Type B pancreatic cell (in vitro differentiated cells): ENCODE results near the gene MMAA. TPM values are rescaled to one million over a fixed set of nuclear protein-coding genes. Genes with fewer than 3 reads are reported as not detected.

ENCODE experiments used
- DNase-seq: peaks from one replicate; pipeline ENCODE4 v3.0.0; 2021; ENCODE audit warnings: mixed read lengths; ENCODE audit not compliant: unreplicated experiment; ENCODE audit errors: extremely low spot score
- H3K27ac Mint-ChIP-seq: 2 replicates; pipeline ENCODE4 v1.8.0; 2021; ENCODE audit warnings: mild to moderate bottlenecking, mixed read lengths
- H3K27me3 Mint-ChIP-seq: 2 replicates; pipeline ENCODE4 v1.8.0; 2021; ENCODE audit warnings: mixed read lengths
- H3K36me3 Mint-ChIP-seq: 2 replicates; pipeline ENCODE4 v1.8.0; 2021; ENCODE audit warnings: mixed read lengths
- H3K4me1 Mint-ChIP-seq: one replicate; pipeline ENCODE4 v1.8.0; 2021; ENCODE audit warnings: mixed read lengths; ENCODE audit not compliant: unreplicated experiment
- H3K4me3 Mint-ChIP-seq: 2 replicates; pipeline ENCODE4 v1.8.0; 2021; ENCODE audit warnings: mild to moderate bottlenecking, mixed read lengths
- H3K9me3 Mint-ChIP-seq: 2 replicates; pipeline ENCODE4 v1.8.0; 2021; ENCODE audit warnings: mixed read lengths
- total RNA-seq: library from RNA; stranded (reverse); gene quantifications from 2 replicates; pipeline ENCODE4 v1.2.1, GENCODE V29; 2021; ENCODE audit warnings: low replicate concordance
- TF ChIP-seq, protein P1 (sequence below): fragments of 200-600 bp; sonication (generic); conservative IDR thresholded peaks from 2 replicates; pipeline ENCODE4 v1.5.0; 2021; ENCODE audit warnings: antibody characterized with exemption, mild to moderate bottlenecking

Gene MMAA
- total RNA-seq, 1 donor from 2014 or later: 10.4 TPM

DNA sequence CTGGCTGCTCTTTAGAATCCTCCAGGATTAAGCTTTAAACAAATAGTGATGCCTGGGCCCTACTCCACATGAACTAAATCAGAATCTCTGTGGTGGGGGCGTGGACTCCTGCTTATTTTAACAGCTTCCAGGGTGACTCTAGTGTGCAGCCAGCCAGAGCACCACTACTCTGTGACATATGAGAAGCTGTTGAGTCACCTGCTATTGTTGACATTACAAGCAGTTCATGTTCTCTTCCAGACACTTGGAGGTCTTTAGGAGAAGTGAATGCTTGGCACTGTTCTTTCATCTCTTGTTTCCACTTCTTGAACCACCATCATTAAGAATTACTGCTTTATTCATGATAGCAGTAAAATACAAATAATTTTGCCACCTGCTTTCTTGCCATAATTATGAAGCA lies 60.3 kb downstream of the MMAA start:
- no peak for DNase-seq
- Mint-ChIP-seq H3K27ac (peak overlapping the region; percentile 83), H3K36me3 (no peaks in the 10 kb centered on the region), H3K27me3 (no peaks in the 10 kb centered on the region), H3K9me3 (peaks cover 7% of the 10 kb centered on the region), H3K4me1 (peaks cover 20% of the 10 kb centered on the region), H3K4me3 (peak overlapping the region; percentile 12)
- TF ChIP-seq, protein P1, sequence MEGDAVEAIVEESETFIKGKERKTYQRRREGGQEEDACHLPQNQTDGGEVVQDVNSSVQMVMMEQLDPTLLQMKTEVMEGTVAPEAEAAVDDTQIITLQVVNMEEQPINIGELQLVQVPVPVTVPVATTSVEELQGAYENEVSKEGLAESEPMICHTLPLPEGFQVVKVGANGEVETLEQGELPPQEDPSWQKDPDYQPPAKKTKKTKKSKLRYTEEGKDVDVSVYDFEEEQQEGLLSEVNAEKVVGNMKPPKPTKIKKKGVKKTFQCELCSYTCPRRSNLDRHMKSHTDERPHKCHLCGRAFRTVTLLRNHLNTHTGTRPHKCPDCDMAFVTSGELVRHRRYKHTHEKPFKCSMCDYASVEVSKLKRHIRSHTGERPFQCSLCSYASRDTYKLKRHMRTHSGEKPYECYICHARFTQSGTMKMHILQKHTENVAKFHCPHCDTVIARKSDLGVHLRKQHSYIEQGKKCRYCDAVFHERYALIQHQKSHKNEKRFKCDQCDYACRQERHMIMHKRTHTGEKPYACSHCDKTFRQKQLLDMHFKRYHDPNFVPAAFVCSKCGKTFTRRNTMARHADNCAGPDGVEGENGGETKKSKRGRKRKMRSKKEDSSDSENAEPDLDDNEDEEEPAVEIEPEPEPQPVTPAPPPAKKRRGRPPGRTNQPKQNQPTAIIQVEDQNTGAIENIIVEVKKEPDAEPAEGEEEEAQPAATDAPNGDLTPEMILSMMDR: no peak

DNA sequence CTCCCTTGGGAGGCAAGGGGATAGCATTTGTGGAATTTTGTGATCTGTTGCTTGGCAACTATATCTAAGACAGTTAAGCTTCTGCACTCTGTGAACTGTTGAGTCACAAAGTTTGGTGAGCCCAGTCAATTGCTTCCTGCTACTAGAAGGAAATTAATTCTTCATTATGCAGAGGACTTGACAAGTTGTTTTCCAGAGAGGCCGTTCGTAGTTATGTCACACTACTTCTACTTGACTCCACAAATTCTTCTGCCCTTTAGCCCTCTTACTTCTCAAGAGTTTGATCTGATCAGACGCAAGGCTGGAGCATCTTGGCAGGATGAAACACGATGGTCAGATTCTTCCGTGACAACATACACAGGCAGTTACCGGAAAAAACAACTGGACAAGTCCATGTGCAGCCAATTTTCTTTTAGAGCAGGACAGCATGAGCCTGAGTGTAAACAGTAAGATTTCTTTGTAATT lies 60.8 kb downstream of the MMAA start, which contains the start of gene C4orf51:
Gene C4orf51 (plus strand): TSS at position 156 of the 465 bp plus-strand sequence. CDS start 58 bp downstream, at position 214.
- H3K9me3 Mint-ChIP-seq: peaks cover 7% of the 10 kb centered on the region

DNA sequence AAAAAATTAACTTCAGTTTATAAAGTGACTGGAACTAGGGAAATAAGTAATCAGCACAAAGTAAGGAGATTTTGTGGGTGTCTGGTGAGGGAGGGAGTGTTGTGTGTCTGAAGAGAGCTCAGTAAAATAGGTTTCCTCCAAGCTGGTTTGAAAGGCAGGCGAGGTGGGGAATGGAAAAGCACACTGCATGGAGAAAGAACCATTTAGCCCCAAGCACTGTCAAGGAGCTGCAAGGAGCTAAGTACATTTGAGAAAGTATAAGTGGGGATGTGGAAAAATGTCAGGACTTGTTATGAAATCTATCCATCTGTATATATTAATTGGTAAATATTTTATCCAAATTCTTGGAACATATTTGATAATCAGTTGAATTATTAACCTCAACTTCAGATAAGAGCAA lies 61.7 kb downstream of the MMAA start:
- Mint-ChIP-seq H3K4me1 (peaks cover 20% of the 10 kb centered on the region), H3K27ac (no peak overlapping the region)

More for the DNA sequence above, 60.8 kb downstream of the MMAA start, which contains the start of gene C4orf51:
- H3K27me3 Mint-ChIP-seq: no peaks in the 10 kb centered on the region
- H3K36me3 Mint-ChIP-seq: no peaks in the 10 kb centered on the region
- no peak for DNase-seq
- TF ChIP-seq, protein P1: no peak
- H3K27ac Mint-ChIP-seq: peak within 1 kb of the TSS; percentile 83
- H3K4me3 Mint-ChIP-seq: peak within 1 kb of the TSS; percentile 46
- peaks cover 20% of the 10 kb centered on the region for H3K4me1 Mint-ChIP-seq

DNA sequence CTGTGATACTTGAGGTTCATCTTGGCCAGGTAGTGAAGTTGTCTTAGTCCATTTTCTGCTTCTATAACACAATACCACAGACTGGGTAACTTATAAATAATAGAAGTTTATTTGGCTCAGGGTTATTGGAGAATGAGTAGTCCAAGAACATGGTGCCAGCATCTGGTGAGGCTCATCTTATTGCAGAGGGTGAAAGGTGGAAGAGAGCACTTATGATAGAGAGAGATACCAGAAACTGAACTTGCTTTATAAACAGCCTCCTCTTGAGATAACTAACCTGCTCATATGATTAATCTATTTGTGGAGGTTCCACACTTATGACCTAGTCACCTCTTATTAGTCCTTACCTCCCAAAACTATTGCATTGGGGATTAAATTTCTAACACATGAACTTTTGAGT lies 62.3 kb downstream of the MMAA start:
- Mint-ChIP-seq H3K36me3 (no peaks in the 10 kb centered on the region), H3K9me3 (peaks cover 7% of the 10 kb centered on the region), H3K4me3 (no peak overlapping the region), H3K27ac (no peak overlapping the region), H3K4me1 (peaks cover 20% of the 10 kb centered on the region), H3K27me3 (no peaks in the 10 kb centered on the region)
- TF ChIP-seq, protein P1: no peak
- no peak for DNase-seq

More for the DNA sequence above, 61.7 kb downstream of the MMAA start:
- no peaks in the 10 kb centered on the region for H3K36me3 Mint-ChIP-seq
- H3K4me3 Mint-ChIP-seq: no peak overlapping the region
- H3K9me3 Mint-ChIP-seq: peaks cover 7% of the 10 kb centered on the region
- no peak for DNase-seq
- TF ChIP-seq, protein P1: no peak
- H3K27me3 Mint-ChIP-seq: no peaks in the 10 kb centered on the region

DNA sequence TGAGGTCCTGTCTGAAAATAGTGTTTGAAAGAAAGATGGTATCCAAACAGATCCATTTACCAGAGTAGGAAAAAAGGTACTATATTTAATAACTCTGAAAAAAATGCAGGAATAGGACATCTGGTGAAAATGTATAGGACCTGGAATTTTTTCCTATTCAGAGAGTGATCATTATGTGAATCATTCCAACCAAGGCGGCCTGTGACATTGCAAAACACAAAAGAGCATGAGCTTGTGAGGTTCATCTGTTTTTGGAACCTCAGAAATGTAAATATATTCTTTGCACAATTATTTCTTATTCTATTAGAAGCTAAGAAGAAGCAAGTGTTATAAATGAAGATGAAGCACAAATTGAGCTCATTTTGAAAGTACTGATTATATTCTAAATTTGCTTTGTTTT lies 62.8 kb downstream of the MMAA start:
- Mint-ChIP-seq H3K27me3 (no peaks in the 10 kb centered on the region), H3K4me1 (peaks cover 20% of the 10 kb centered on the region), H3K4me3 (no peak overlapping the region), H3K9me3 (peaks cover 7% of the 10 kb centered on the region), H3K36me3 (no peaks in the 10 kb centered on the region), H3K27ac (no peak overlapping the region)
- TF ChIP-seq, protein P1: no peak
- no peak for DNase-seq

DNA sequence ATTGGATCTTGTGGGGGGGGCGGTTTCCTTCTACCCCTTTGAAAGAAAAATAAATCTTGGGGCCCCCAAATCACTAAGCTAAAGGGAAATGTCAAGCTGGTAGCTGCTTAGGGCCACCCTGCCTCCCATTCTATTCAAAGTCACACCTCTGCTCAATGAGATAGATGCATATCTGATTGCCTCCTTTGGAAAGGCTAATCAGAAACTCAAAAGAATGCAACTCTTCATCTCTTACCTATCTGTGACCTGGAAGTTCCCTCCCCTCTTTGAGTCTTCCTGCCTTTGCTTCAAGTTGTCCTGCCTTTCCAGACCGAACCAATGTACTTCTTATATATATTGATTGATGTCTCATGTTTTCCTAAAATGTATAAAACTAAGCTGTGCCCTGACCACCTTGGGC lies 67.8 kb downstream of the MMAA start:
- TF ChIP-seq, protein P1: no peak
- no peaks in the 10 kb centered on the region for H3K9me3 Mint-ChIP-seq
- no peak overlapping the region for H3K27ac Mint-ChIP-seq
- no peaks in the 10 kb centered on the region for H3K27me3 Mint-ChIP-seq
- no peak for DNase-seq
- H3K4me3 Mint-ChIP-seq: no peak overlapping the region
- H3K4me1 Mint-ChIP-seq: no peaks in the 10 kb centered on the region
- no peaks in the 10 kb centered on the region for H3K36me3 Mint-ChIP-seq
